Amniotic stem cell (primary cell): ENCODE data around the gene VAV1.
"Not testable (repeated sequence)": the region's sequence is repeated elsewhere in the genome, so short reads cannot be mapped to it uniquely, and the experiment has no call there.

Source experiments
- DNase-seq: peaks from one replicate; lab custom pipeline; 2025; lab: John Stamatoyannopoulos, UW

The VAV1 gene

GRCh38 chr19:6760606-6761005 is 11.9 kb upstream of the VAV1 start:
- no peak for DNase-seq

- no peak for DNase-seq
Measured at GRCh38 chr19:6761053-6761676, 11.3 kb upstream of the VAV1 start.

- not testable (repeated sequence) for DNase-seq
Measured at GRCh38 chr19:6762253-6762797, 10.2 kb upstream of the VAV1 start.

GRCh38 chr19:6765738-6766356 is 6.7 kb upstream of the VAV1 start:
- DNase-seq = no peak

- no peak for DNase-seq
Measured at GRCh38 chr19:6766357-6767080, 6.0 kb upstream of the VAV1 start.

GRCh38 chr19:6767081-6767356 is 5.5 kb upstream of the VAV1 start:
- DNase-seq = no peak

- no peak for DNase-seq
Measured at GRCh38 chr19:6767357-6768235, 4.9 kb upstream of the VAV1 start, which contains the start of gene SH2D3A. Gene SH2D3A (minus strand): TSS chr19:6767435. CDS start chr19:6763748, 3,687 bp downstream.

- no peak for DNase-seq
Measured at GRCh38 chr19:6768236-6768785, 4.2 kb upstream of the VAV1 start.

GRCh38 chr19:6769006-6769619 is 3.4 kb upstream of the VAV1 start:
- DNase-seq = no peak

GRCh38 chr19:6771648-6772027 is 870 bp upstream of the VAV1 start:
- DNase-seq = not testable (repeated sequence)

- no peak for DNase-seq
Measured at GRCh38 chr19:6772866-6773322, 386 bp downstream of the VAV1 start.

- no peak for DNase-seq
Measured at GRCh38 chr19:6773323-6773931, 919 bp downstream of the VAV1 start.

- no peak for DNase-seq
Measured at GRCh38 chr19:6774821-6775707, 2.6 kb downstream of the VAV1 start.

GRCh38 chr19:6776045-6776444 is 3.5 kb downstream of the VAV1 start:
- not testable (repeated sequence) for DNase-seq

GRCh38 chr19:6776999-6777398 is 4.5 kb downstream of the VAV1 start:
- no peak for DNase-seq

GRCh38 chr19:6777434-6777833 is 4.9 kb downstream of the VAV1 start:
- no peak for DNase-seq

GRCh38 chr19:6778386-6778785 is 5.9 kb downstream of the VAV1 start:
- no peak for DNase-seq

- no peak for DNase-seq
Measured at GRCh38 chr19:6779206-6779605, 6.7 kb downstream of the VAV1 start.

- no peak for DNase-seq
Measured at GRCh38 chr19:6787393-6787792, 14.9 kb downstream of the VAV1 start.

GRCh38 chr19:6788896-6789295 is 16.4 kb downstream of the VAV1 start:
- DNase-seq = no peak
